ENCODE measurements around the gene STPG3. TPM values are rescaled to one million over a fixed set of nuclear protein-coding genes. Genes with fewer than 3 reads are reported as not detected.
A peak's percentile ranks its signal among the peaks of the same experiment; 100 is the strongest.

The STPG3 gene
- total and polyA plus RNA-seq, 9 of the 15 experiments (the other 6 are each of a cell fraction or from before 2014, with no cell fraction given): not detected

DNA sequence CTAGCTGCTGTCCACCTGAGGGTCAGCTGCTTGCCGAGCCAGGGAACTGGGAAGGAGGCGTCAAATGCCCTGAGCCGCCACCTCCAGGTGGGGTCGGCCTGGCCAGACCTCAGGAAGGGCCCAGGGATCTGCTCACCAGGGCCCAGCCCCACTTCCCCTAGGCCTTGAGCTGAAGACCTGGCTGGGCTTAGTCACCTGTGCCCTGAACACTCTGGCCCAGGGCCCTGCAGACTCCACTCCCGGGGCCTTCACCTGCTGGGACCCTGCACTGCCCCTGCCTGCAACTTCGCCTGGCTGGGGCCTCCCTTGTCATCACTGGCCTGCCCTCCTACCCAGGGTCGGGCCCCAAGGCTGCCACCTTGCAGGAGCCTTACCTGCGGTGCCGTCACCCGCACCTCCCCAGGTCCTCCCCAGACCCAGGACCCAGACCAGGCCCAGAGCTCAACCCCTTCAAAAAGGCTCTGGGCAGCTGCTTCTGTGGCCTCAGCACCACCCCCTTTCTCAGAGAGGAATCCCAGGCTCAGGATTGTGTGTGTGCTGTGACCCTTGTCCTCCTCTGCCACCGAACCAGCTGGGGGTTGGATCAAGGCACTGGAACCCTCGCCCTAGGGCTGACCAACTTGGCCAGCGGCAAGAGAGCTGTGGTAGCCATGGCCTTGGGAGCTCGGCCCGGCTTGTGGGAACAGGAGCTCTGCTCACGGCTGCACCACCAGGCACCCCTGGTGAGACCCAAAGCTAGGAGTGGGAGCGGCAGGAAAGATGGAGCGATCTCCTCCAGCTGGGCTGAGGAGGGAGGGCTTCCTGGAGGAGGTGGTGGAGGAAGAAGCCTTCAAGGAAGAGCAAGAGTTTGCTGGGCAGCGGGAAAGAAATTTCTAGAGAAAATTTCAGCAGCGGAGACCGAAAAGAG, 2.9 kb downstream of the STPG3 start:
- peak overlapping the region; percentile 84 for H3K27ac ChIP-seq (ENCODE audit: extremely low read depth, low read depth, low read length)
- BruUV-seq (replicated peaks): no TSS peak
- in situ Hi-C loops (cut with MboI): no loop called here
- TF ChIP-seq CREB1 (IDR thresholded peaks at IDR 0.05) (no peak), CREB1 (CRISPR knock-in tag; IDR thresholded peaks at IDR 0.05) (0 out of 2 replicates have a peak, but pooled peaks have one; percentile 17), PPARD (CRISPR knock-in tag; IDR thresholded peaks at IDR 0.05) (no peak), ZBTB33 (CRISPR knock-in tag; IDR thresholded peaks at IDR 0.05) (peak; percentile 81), GABPB1 (CRISPR knock-in tag; IDR thresholded peaks at IDR 0.05) (peak; percentile 19; the same call in 1 of the 2 replicates), NCOR1 (IDR thresholded peaks at IDR 0.05) (no peak), ETV1 (tag; conservative IDR thresholded peaks at IDR 0.05; ENCODE audit: low read depth) (0 out of 2 replicates have a peak, but pooled peaks have one; percentile 19), HDAC2 (IDR thresholded peaks at IDR 0.05) (peak; percentile 14; the same call in 1 of the 2 replicates), TAF9B (IDR thresholded peaks at IDR 0.05; ENCODE audit: partially characterized antibody) (no peak), SMAD1 (IDR thresholded peaks at IDR 0.05; ENCODE audit: low read depth, low read length, partially characterized antibody) (no peak), SP1 (CRISPR knock-in tag; IDR thresholded peaks at IDR 0.05) (0 out of 2 replicates have a peak, but pooled peaks have one; percentile 51), ZBTB1 (CRISPR knock-in tag; IDR thresholded peaks at IDR 0.05; ENCODE audit: borderline replicate concordance, low read depth) (no peak)
- TF ChIP-seq, protein P1, sequence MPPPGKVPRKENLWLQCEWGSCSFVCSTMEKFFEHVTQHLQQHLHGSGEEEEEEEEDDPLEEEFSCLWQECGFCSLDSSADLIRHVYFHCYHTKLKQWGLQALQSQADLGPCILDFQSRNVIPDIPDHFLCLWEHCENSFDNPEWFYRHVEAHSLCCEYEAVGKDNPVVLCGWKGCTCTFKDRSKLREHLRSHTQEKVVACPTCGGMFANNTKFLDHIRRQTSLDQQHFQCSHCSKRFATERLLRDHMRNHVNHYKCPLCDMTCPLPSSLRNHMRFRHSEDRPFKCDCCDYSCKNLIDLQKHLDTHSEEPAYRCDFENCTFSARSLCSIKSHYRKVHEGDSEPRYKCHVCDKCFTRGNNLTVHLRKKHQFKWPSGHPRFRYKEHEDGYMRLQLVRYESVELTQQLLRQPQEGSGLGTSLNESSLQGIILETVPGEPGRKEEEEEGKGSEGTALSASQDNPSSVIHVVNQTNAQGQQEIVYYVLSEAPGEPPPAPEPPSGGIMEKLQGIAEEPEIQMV (tag; conservative IDR thresholded peaks at IDR 0.05; ENCODE audit: low read depth): no peak
- TF ChIP-seq, protein P2, sequence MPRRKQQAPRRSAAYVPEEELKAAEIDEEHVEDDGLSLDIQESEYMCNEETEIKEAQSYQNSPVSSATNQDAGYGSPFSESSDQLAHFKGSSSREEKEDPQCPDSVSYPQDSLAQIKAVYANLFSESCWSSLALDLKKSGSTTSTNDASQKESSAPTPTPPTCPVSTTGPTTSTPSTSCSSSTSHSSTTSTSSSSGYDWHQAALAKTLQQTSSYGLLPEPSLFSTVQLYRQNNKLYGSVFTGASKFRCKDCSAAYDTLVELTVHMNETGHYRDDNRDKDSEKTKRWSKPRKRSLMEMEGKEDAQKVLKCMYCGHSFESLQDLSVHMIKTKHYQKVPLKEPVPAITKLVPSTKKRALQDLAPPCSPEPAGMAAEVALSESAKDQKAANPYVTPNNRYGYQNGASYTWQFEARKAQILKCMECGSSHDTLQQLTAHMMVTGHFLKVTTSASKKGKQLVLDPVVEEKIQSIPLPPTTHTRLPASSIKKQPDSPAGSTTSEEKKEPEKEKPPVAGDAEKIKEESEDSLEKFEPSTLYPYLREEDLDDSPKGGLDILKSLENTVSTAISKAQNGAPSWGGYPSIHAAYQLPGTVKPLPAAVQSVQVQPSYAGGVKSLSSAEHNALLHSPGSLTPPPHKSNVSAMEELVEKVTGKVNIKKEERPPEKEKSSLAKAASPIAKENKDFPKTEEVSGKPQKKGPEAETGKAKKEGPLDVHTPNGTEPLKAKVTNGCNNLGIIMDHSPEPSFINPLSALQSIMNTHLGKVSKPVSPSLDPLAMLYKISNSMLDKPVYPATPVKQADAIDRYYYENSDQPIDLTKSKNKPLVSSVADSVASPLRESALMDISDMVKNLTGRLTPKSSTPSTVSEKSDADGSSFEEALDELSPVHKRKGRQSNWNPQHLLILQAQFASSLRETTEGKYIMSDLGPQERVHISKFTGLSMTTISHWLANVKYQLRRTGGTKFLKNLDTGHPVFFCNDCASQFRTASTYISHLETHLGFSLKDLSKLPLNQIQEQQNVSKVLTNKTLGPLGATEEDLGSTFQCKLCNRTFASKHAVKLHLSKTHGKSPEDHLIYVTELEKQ (CRISPR knock-in tag; IDR thresholded peaks at IDR 0.05): no peak

More for the DNA sequence above, 2.9 kb downstream of the STPG3 start:
- Histone ChIP-seq H3K79me2 (ENCODE audit: control insufficient read depth, insufficient read depth, low read length) (peaks cover 35% of the 10 kb centered on the region), H3K4me3 (peak overlapping the region; percentile 100), H3K9me3 (replicated peaks; ENCODE audit: control insufficient read depth, insufficient read depth, low read depth, low read length) (no peaks in the 10 kb centered on the region), H3K9ac (ENCODE audit: insufficient read depth in 1 of 2, low read depth in 2 of 2, low read length in 2 of 2) (peak overlapping the region; percentile 90 to 95), H3K9me1 (ENCODE audit: control insufficient read depth, insufficient read depth, low read length) (no peaks in the 10 kb centered on the region), H3K27me3 (ENCODE audit: control insufficient read depth in 2 of 2, insufficient read depth in 2 of 2, low read length in 2 of 2) (no peaks in the 10 kb centered on the region), H3K4me2 (ENCODE audit: insufficient read depth, low read length) (peak overlapping the region; percentile 97), H3K36me3 (ENCODE audit: control insufficient read depth, insufficient read depth, low read length) (peaks cover 25% of the 10 kb centered on the region), H2AFZ (ENCODE audit: low read depth, low read length) (peak overlapping the region; percentile 91), H3K4me1 (replicated peaks in 1 of 2; ENCODE audit: control insufficient read depth in 2 of 2, insufficient read depth in 2 of 2, low read length in 2 of 2) (peaks cover 13 to 68% of the 10 kb centered on the region in 2 experiments), H4K20me1 (replicated peaks; ENCODE audit: control insufficient read depth, insufficient read depth, low read length) (no peaks in the 10 kb centered on the region; the same call in 1 of the 2 replicates)
- WGBS (ENCODE audit: insufficient coverage, low coverage, missing lambda C conversion rate): 33% methylated on average over 18 of the region's 21 CpGs
- FAIRE-seq (peak; percentile 29), ATAC-seq (peak; percentile 30), DNase-seq (ENCODE audit: extremely low read depth in 1 of 4, low spot score in 3 of 4) (peak in 2 of 4 experiments; percentile 30 to 44)
- ChIA-PET CTCF (ENCODE audit: low intra/inter-chr PET ratio) (no interaction called here), POLR2A (interaction anchor here (0.6 to 8.3 kb wide), 11 partner anchors 11 to 394 kb away, joined by 3 to 221 read pairs (median 3); partner anchors contain the start of gene TUBB4B)
- intact Hi-C loops (cut with micrococcal nuclease): loop anchor here (2.0 kb wide), 2 partner anchors 13 to 23 kb away; partner anchors contain the start of genes TOR4A and TUBB4B
